ENCODE data around the gene COL13A1. TPM values are rescaled to one million over a fixed set of nuclear protein-coding genes. Genes with fewer than 3 reads are reported as not detected.

COL13A1 gene
- 10 to 100 TPM in 2 of 3 donors, 1 to 10 TPM in 1; 5.2 to 22.0 (median 10.3) TPM for total RNA-seq
- total RNA-seq (2013), result 5.9 TPM

- Histone ChIP-seq H3K4me3 (ENCODE audit: low read length) (peak within 1 kb of the TSS; percentile 45), H3K4me1 (ENCODE audit: control insufficient read depth, insufficient read depth, low read length) (peaks cover 19% of the 10 kb centered on the region), H3K36me3 (ENCODE audit: control insufficient read depth, insufficient read depth, low read length) (no peaks in the 10 kb centered on the region), H3K27me3 (ENCODE audit: control insufficient read depth, insufficient read depth, low read length) (peaks cover 22% of the 10 kb centered on the region), H3K9me3 (ENCODE audit: control insufficient read depth, insufficient read depth, low read length) (no peaks in the 10 kb centered on the region), H3K27ac (ENCODE audit: low read length) (no peak within 1 kb of the TSS)
- Mint-ChIP-seq H3K27ac (peak within 1 kb of the TSS; percentile 42 to 88), H3K4me1 (peaks cover 26 to 54% of the 10 kb centered on the region in 2 donors), H3K27me3 (ENCODE audit: low read depth in 2 of 2) (peaks cover 7 to 15% of the 10 kb centered on the region in 2 donors), H3K36me3 (no peaks in the 10 kb centered on the region), H3K9me3 (no peaks in the 10 kb centered on the region), H3K4me3 (peak within 1 kb of the TSS; percentile 94)
- DNase-seq, result no peak
- intact Hi-C loops (cut with micrococcal nuclease), result loop anchor here (2.0 to 5.0 kb wide), 2 partner anchors 19 to 36 kb away; no protein-coding TSS in a partner anchor
- ATAC-seq, result peak in 2 of 3 donors; percentile 28 to 30
- TF ChIP-seq, protein P1, sequence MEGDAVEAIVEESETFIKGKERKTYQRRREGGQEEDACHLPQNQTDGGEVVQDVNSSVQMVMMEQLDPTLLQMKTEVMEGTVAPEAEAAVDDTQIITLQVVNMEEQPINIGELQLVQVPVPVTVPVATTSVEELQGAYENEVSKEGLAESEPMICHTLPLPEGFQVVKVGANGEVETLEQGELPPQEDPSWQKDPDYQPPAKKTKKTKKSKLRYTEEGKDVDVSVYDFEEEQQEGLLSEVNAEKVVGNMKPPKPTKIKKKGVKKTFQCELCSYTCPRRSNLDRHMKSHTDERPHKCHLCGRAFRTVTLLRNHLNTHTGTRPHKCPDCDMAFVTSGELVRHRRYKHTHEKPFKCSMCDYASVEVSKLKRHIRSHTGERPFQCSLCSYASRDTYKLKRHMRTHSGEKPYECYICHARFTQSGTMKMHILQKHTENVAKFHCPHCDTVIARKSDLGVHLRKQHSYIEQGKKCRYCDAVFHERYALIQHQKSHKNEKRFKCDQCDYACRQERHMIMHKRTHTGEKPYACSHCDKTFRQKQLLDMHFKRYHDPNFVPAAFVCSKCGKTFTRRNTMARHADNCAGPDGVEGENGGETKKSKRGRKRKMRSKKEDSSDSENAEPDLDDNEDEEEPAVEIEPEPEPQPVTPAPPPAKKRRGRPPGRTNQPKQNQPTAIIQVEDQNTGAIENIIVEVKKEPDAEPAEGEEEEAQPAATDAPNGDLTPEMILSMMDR (IDR thresholded peaks at IDR 0.05), result peak; percentile 19
- 2% methylated on average over 57 of the region's 58 CpGs for WGBS (ENCODE audit: insufficient coverage)
These were observed at the start of gene COL13A1 for GRCh38 chr10:69801434-69802315. COL13A1 (plus strand) TSS chr10:69801906; CDS start chr10:69802424, 518 bp downstream.

- H3K27me3 Mint-ChIP-seq (ENCODE audit: low read depth in 2 of 2), result peaks cover 23 to 29% of the 10 kb centered on the region in 2 donors
- H3K4me1 Mint-ChIP-seq, result no peaks in the 10 kb centered on the region
- H3K4me3 Mint-ChIP-seq, result no peak overlapping the region
- no peaks in the 10 kb centered on the region for H3K4me1 ChIP-seq (ENCODE audit: control insufficient read depth, insufficient read depth, low read length)
- H3K27ac Mint-ChIP-seq, result no peak overlapping the region
- H3K9me3 Mint-ChIP-seq, result no peaks in the 10 kb centered on the region
- no peaks in the 10 kb centered on the region for H3K36me3 Mint-ChIP-seq
- TF ChIP-seq, protein P1 (IDR thresholded peaks at IDR 0.05), result no peak
- no peak overlapping the region for H3K27ac ChIP-seq (ENCODE audit: low read length)
- H3K36me3 ChIP-seq (ENCODE audit: control insufficient read depth, insufficient read depth, low read length), result no peaks in the 10 kb centered on the region
- no peak overlapping the region for H3K4me3 ChIP-seq (ENCODE audit: low read length)
- no peak for DNase-seq
- no peaks in the 10 kb centered on the region for H3K27me3 ChIP-seq (ENCODE audit: control insufficient read depth, insufficient read depth, low read length)
- no peaks in the 10 kb centered on the region for H3K9me3 ChIP-seq (ENCODE audit: control insufficient read depth, insufficient read depth, low read length)
- intact Hi-C loops (cut with micrococcal nuclease), result no loop called here
- ATAC-seq, result no peak
- 82% methylated on average over 7 of the region's 7 CpGs for WGBS (ENCODE audit: insufficient coverage)
These were observed 49.2 kb upstream of the COL13A1 start for GRCh38 chr10:69752479-69752878.

- no peak overlapping the region for H3K27ac Mint-ChIP-seq
- intact Hi-C loops (cut with micrococcal nuclease), result no loop called here
- Histone ChIP-seq H3K4me3 (ENCODE audit: low read length) (no peak overlapping the region), H3K27ac (ENCODE audit: low read length) (no peak overlapping the region), H3K27me3 (ENCODE audit: control insufficient read depth, insufficient read depth, low read length) (no peaks in the 10 kb centered on the region), H3K9me3 (ENCODE audit: control insufficient read depth, insufficient read depth, low read length) (no peaks in the 10 kb centered on the region), H3K36me3 (ENCODE audit: control insufficient read depth, insufficient read depth, low read length) (no peaks in the 10 kb centered on the region), H3K4me1 (ENCODE audit: control insufficient read depth, insufficient read depth, low read length) (no peaks in the 10 kb centered on the region)
- no peak for DNase-seq
- peaks cover 11 to 23% of the 10 kb centered on the region in 2 donors for H3K27me3 Mint-ChIP-seq (ENCODE audit: low read depth in 2 of 2)
- H3K36me3 Mint-ChIP-seq, result no peaks in the 10 kb centered on the region
- WGBS (ENCODE audit: insufficient coverage), result 89% methylated on average over 1 of the region's 1 CpG
- no peaks in the 10 kb centered on the region for H3K9me3 Mint-ChIP-seq
- ATAC-seq, result no peak
- TF ChIP-seq, protein P1 (IDR thresholded peaks at IDR 0.05), result no peak
- H3K4me1 Mint-ChIP-seq, result no peaks in the 10 kb centered on the region
- no peak overlapping the region for H3K4me3 Mint-ChIP-seq
These were observed 45.4 kb upstream of the COL13A1 start for GRCh38 chr10:69756279-69756678.

Data from natural killer cell (primary cell).